Measurements from ENCODE around the gene COL20A1.

DNA sequence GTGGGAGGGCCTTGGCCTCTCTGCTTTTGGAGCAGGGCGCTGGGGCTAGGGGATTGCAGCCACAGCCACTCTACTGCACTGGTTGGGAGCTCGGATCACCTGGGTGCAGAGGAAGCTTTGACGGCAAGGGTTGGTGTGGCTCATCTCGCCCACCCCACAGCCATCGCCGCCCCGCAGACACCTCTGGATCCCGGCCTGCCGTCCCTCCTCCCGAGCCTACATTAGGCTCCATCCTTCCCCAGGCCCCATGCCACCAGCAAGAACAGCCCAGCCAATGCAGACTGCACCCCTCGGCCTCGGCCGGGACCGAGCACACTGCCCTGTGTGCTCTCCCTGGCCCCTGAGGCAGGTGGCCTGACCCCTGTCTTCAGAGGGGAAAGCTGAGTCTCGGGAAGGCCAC lies 32.5 kb upstream of the COL20A1 start:
- TF ChIP-seq, protein P1, sequence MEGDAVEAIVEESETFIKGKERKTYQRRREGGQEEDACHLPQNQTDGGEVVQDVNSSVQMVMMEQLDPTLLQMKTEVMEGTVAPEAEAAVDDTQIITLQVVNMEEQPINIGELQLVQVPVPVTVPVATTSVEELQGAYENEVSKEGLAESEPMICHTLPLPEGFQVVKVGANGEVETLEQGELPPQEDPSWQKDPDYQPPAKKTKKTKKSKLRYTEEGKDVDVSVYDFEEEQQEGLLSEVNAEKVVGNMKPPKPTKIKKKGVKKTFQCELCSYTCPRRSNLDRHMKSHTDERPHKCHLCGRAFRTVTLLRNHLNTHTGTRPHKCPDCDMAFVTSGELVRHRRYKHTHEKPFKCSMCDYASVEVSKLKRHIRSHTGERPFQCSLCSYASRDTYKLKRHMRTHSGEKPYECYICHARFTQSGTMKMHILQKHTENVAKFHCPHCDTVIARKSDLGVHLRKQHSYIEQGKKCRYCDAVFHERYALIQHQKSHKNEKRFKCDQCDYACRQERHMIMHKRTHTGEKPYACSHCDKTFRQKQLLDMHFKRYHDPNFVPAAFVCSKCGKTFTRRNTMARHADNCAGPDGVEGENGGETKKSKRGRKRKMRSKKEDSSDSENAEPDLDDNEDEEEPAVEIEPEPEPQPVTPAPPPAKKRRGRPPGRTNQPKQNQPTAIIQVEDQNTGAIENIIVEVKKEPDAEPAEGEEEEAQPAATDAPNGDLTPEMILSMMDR (IDR thresholded peaks at IDR 0.05): no peak
- TF ChIP-seq SIN3A (IDR thresholded peaks at IDR 0.05; ENCODE audit: borderline replicate concordance, insufficient read depth, low read depth, low read length): no peak
